Ishikawa (cell line): Measurements from ENCODE around the gene CXorf65.

Experiments
- CEBPB ChIP-seq: IDR thresholded peaks from 2 replicates; pipeline ENCODE4 v1.6.1; 2012
- CREB1 ChIP-seq: IDR thresholded peaks from 2 replicates; pipeline ENCODE4 v1.6.1; 2012; ENCODE audit warnings: low read depth
- EGR1 ChIP-seq: IDR thresholded peaks from 2 replicates; pipeline ENCODE4 v1.6.1; 2012
- EP300 ChIP-seq: IDR thresholded peaks from 2 replicates; pipeline ENCODE4 v1.6.1; 2012; ENCODE audit warnings: borderline replicate concordance
- RAD21 ChIP-seq: IDR thresholded peaks from 2 replicates; pipeline ENCODE4 v1.6.1; 2012; ENCODE audit warnings: low read depth
- YY1 ChIP-seq: IDR thresholded peaks from 2 replicates; pipeline ENCODE4 v1.6.1; 2012; ENCODE audit warnings: low read depth
- ZBTB7A ChIP-seq: IDR thresholded peaks from 2 replicates; pipeline ENCODE4 v1.6.1; 2012; ENCODE audit warnings: low read depth
- TF ChIP-seq, protein P1 (sequence below): IDR thresholded peaks from 2 replicates; pipeline ENCODE4 v1.6.1; 2012
- TF ChIP-seq, protein P2 (sequence below): IDR thresholded peaks from 2 replicates; pipeline ENCODE4 v1.6.1; 2012; ENCODE audit warnings: low read depth, mild to moderate bottlenecking

DNA sequence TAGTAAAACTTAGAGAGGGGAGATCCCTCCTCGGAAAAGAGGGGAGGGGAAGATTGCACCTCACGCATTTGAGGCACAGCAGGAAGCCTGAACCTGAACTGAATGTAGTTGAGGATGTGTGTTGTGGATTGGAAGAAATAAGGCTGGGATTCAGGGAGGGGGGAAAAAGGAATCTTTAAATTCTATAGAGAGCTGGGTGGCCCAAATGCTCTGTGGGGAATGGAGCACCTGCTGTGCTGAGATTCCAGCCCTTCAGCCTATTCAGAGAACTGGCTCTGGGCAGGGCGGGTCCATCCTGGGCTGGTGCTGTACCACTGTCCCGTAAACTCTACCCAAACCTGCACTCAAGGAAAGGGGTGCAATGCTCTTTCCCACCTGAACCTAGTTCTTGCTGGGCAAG, 6.8 kb downstream of the CXorf65 start:
- TF ChIP-seq CREB1: no peak
- TF ChIP-seq, protein P1, sequence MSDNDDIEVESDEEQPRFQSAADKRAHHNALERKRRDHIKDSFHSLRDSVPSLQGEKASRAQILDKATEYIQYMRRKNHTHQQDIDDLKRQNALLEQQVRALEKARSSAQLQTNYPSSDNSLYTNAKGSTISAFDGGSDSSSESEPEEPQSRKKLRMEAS: no peak
- TF ChIP-seq EGR1: no peak
- TF ChIP-seq, protein P2, sequence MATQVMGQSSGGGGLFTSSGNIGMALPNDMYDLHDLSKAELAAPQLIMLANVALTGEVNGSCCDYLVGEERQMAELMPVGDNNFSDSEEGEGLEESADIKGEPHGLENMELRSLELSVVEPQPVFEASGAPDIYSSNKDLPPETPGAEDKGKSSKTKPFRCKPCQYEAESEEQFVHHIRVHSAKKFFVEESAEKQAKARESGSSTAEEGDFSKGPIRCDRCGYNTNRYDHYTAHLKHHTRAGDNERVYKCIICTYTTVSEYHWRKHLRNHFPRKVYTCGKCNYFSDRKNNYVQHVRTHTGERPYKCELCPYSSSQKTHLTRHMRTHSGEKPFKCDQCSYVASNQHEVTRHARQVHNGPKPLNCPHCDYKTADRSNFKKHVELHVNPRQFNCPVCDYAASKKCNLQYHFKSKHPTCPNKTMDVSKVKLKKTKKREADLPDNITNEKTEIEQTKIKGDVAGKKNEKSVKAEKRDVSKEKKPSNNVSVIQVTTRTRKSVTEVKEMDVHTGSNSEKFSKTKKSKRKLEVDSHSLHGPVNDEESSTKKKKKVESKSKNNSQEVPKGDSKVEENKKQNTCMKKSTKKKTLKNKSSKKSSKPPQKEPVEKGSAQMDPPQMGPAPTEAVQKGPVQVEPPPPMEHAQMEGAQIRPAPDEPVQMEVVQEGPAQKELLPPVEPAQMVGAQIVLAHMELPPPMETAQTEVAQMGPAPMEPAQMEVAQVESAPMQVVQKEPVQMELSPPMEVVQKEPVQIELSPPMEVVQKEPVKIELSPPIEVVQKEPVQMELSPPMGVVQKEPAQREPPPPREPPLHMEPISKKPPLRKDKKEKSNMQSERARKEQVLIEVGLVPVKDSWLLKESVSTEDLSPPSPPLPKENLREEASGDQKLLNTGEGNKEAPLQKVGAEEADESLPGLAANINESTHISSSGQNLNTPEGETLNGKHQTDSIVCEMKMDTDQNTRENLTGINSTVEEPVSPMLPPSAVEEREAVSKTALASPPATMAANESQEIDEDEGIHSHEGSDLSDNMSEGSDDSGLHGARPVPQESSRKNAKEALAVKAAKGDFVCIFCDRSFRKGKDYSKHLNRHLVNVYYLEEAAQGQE: no peak
- TF ChIP-seq RAD21: no peak
- TF ChIP-seq CEBPB: no peak
- no peak for TF ChIP-seq EP300
- TF ChIP-seq YY1: no peak
- TF ChIP-seq ZBTB7A: no peak
